Stimulated activated CD4-positive, alpha-beta T cell treated with anti-CD3 and anti-CD28 coated beads, Interleukin-1b, Interleukin-23, amount 100 ng/mL, for 4 hours (primary cell): ENCODE results near the gene TMEM219.
"Not testable (repeated sequence)": the region's sequence is repeated elsewhere in the genome, so short reads cannot be mapped to it uniquely, and the experiment has no call there.

Experiments
- DNase-seq, 2 donors: peaks; one replicate each; pipeline ENCODE4 v3.0.0-alpha.2; 2020; ENCODE audit warnings: low read depth in 2 of 2

The TMEM219 gene

DNA sequence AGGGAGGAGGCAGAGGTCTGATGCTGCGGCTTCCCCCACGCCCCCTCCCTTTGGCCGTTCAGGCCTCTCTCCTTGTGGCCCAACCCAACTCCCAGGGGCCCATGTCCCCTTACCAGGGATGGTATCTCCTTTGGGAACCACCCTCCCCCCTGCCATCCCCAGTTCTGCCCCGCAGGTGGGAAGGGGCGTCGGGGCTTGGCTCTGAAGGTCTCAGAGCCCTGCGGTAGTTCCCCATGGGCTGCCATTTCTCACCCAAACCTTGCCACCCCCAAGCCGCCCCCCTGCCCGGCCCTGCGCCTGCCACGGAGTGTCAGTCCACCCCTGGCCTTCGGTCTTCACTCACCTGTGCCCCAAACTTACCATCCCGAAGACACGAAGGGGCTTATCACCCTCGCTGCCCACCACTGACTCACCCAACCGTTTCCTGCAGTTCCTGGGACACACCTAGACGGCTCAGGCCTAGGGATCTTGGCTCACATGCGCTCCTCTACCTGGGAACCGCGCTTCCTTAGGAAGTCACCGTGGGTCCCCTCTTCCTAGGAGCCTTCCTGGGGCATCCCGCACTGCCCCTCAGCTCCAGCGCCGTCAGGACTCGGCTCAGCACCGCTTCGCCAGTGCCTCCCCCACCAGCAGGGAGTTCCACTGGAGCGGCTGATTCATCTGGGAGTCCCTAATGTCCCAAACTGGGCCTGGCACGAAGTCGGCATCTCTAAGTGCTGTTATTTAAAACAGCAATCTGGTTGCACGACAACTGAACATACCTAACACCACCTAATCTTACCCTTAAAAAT is 50.0 kb downstream of the TMEM219 start:
- DNase-seq = no peak

DNA sequence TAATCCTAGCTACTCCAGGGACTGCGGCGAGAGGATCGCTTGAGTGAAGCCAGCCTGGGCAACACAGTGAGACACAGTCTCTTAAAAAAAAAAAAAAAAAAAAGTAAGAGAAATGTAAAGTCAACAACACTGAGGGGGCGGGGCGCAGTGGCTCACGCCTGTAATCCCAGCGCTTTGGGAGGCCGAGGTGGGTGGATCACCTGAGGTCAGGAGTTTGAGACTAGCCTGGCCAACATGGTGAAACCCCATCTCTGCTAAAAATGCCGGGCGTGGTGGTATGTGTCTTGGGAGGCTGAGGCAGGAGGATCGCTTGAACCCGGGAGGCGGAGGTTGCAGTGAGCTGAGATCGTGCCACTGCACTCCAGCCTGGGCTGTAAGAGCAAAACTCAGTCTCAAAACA is 50.7 kb downstream of the TMEM219 start:
- not testable (repeated sequence) for DNase-seq

DNA sequence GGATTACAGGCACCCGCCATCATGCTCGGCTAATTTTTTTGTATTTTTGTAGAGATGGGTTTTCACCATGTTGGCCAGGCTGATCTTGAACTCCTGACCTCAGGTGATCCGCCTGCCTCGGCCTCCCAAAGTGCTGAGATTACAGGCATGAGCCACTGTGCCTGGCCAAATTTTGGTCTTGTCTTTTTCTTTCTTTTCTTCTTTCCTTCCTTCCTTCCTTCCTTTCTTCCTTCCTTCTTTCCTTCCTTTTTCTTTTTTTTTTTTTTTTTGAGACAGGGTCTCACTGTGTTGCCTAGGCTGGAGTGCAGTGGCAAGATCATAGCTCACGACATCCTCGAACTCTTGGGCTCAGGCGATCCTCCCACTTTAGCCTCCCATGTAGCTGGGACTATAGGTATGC is 53.6 kb downstream of the TMEM219 start:
- DNase-seq = not testable (repeated sequence)

DNA sequence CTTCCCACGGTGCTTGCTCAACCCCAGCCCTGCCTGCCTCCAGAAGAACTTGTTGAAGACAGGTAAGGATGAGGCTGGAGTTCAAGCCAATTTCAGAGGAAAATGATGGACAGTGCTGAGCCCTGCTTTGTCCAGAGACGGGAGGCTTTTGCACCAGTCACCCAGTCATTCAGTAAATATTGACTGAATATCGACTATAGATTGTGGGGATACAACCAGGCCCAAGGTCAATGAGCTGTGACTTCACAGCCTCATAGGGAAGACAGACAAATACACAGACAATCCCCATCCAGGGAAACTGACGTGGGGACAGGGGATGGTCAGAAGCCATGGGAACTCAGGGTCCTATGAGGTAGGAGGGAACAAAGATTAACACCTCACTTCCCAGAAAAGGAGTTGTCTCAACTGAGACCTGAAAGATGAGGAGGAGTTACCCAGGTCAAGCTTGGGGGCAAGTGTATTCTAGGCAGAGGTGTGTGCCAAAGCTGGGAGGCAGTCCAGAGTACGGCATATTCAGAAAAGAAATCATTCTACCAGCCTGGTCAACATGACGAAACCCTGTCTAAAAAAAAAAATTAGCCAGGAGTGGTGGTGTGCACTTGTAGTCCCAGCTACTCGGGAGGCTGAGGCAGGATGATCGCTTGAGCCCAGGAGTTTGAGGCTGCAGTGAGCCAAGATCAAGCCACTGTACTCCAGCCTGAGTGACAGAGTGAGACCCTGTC is 54.8 kb downstream of the TMEM219 start:
- no peak for DNase-seq

DNA sequence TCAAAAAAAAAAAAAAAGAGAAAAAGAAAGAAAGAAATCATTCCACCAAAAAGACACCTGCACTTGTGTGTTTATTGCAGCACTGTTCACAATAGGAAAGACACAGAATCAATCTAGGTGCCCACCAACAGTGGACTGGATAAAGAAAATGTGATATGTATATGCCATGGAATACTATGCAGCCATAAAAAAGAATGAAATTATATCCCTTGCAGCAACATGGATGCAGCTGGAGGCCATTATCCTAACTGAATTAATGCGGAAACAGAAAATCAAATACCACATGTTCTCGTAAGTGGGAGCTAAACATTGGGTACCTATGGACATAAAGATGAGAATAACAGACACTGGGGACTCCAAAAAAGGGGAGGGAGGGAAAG is 55.4 kb downstream of the TMEM219 start:
- no peak for DNase-seq

DNA sequence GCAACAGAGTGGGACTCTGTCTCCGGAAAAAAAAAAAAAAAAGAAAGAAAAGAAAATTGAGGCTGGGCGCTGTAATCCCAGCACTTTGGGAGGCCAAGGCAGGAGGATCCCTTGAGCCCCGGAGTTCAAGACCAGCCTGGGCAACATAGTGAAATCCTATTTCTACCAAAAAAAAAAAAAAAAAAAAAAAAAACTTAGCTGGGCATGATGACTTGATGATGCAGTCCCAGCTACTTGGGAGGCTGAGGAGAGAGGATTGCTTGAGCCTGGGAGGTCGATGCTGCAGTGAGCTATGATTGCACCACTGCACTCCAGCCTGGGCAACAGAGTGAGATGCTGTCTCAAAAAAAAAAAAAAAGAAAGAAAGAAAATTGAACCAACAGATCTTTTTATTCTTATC is 56.1 kb downstream of the TMEM219 start:
- not testable (repeated sequence) for DNase-seq

DNA sequence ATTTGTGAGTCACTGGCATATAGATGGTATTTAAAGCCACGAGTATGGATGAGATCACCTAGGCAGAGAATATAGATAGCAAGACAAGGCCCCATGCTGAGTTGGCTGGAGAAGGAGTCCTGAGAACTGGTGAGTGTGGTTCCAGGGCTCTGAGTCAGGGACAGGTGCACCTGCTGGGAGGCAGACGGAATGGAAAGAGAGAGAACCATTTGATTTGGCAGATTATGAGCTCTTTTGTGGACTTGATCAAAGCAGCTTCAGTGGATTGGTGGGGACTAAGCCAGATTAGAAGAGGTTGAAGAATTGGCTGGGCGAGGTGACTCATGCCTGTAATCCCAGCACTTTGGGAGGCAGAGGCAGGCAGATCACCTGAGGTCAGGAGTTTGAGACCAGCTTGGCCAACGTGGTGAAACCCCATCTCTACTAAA is 56.9 kb downstream of the TMEM219 start:
- no peak for DNase-seq
